PC-9 (cell line): ENCODE data around the gene CCNY. TPM values are rescaled to one million over a fixed set of nuclear protein-coding genes. Genes with fewer than 3 reads are reported as not detected.

ENCODE experiments used
- BruUV-seq: library from RNA; stranded (reverse); fragments of 400-500 nt; replicated peaks from 2 replicates; lab custom pipeline; 2021; lab: Mats Ljungman, UMichigan
- CTCF ChIA-PET: fragments of 300-600 bp; sonication (Branson Sonifier 250); formaldehyde crosslinking; loops from one replicate; lab custom pipeline; 2022; ENCODE audit warnings: antibody characterized with exemption; lab: Charles Lee
- POLR2A ChIA-PET: fragments of 300-600 bp; sonication (Branson Sonifier 250); formaldehyde crosslinking; loops from one replicate; lab custom pipeline; 2022; ENCODE audit warnings: antibody characterized with exemption; ENCODE audit not compliant: unreplicated experiment; lab: Charles Lee
- DNase-seq, 2 experiments: peaks; one replicate each; pipeline versions ENCODE4 v3.0.0 to v3.0.0-alpha.2; 2015 to 2022; ENCODE audit warnings: mixed read lengths in 1 of 2
- H2AFZ ChIP-seq: fragments of 200-600 bp; sonication (generic); 2 replicates; pipeline ENCODE4 v1.8.1; 2017; ENCODE audit warnings: antibody characterized with exemption
- H3F3A ChIP-seq: fragments of 200-600 bp; sonication (generic); 2 replicates; pipeline ENCODE4 v1.8.1; 2017; ENCODE audit warnings: antibody characterized with exemption, mild to moderate bottlenecking, low read depth; ENCODE audit not compliant: insufficient read depth
- H3K27ac ChIP-seq: fragments of 200-600 bp; sonication (generic); 2 replicates; pipeline ENCODE4 v1.6.1; 2016; ENCODE audit warnings: mixed run types
- H3K27me3 ChIP-seq: fragments of 200-600 bp; sonication (generic); 2 replicates; pipeline ENCODE4 v1.6.1; 2016; ENCODE audit warnings: low read depth, mixed run types; ENCODE audit not compliant: insufficient read depth
- H3K36me3 ChIP-seq: fragments of 200-600 bp; sonication (generic); 2 replicates; pipeline ENCODE4 v1.6.1; 2016; ENCODE audit warnings: low read depth, mixed run types
- H3K4me1 ChIP-seq: fragments of 200-600 bp; sonication (generic); replicated peaks from 2 replicates; pipeline ENCODE4 v1.6.1; 2016; ENCODE audit warnings: mixed run types; ENCODE audit not compliant: insufficient read depth
- H3K4me2 ChIP-seq: fragments of 200-600 bp; sonication (generic); 2 replicates; pipeline ENCODE4 v1.6.1; 2017; ENCODE audit warnings: mixed run types
- H3K4me3 ChIP-seq: fragments of 200-600 bp; sonication (generic); 2 replicates; pipeline ENCODE4 v1.6.1; 2016; ENCODE audit warnings: mixed run types
- H3K79me2 ChIP-seq: fragments of 200-600 bp; sonication (generic); 2 replicates; pipeline ENCODE4 v1.6.1; 2017; ENCODE audit warnings: low read depth, mixed run types
- H3K9me2 ChIP-seq: fragments of 200-600 bp; sonication (generic); 2 replicates; pipeline ENCODE4 v1.8.1; 2017; ENCODE audit warnings: mild to moderate bottlenecking; ENCODE audit not compliant: insufficient read depth
- H3K9me3 ChIP-seq: fragments of 200-600 bp; sonication (generic); 2 replicates; pipeline ENCODE4 v1.8.1; 2016; ENCODE audit warnings: low read depth; ENCODE audit not compliant: insufficient read depth
- H4K20me1 ChIP-seq: fragments of 200-600 bp; sonication (generic); 2 replicates; pipeline ENCODE4 v1.8.1; 2017; ENCODE audit not compliant: insufficient read depth
- EZH2 ChIP-seq: fragments of 200-600 bp; sonication (generic); IDR thresholded peaks from 2 replicates; pipeline ENCODE4 v1.8.0; 2017; ENCODE audit warnings: antibody characterized with exemption, low read depth
- intact Hi-C: fragments of 100-400 bp; cut with micrococcal nuclease; formaldehyde crosslinking; loops from one replicate; pipeline ENCODE4 v1.10.0; 2022; ENCODE audit not compliant: unreplicated experiment
- total RNA-seq: library from RNA; stranded (reverse); gene quantifications from 2 replicates; pipeline ENCODE4 v1.2.3, GENCODE V29; 2021
- TF ChIP-seq, protein P1 (sequence below): fragments of 200-600 bp; sonication (generic); conservative IDR thresholded peaks from 2 replicates; pipeline ENCODE4 v1.6.1; 2017; ENCODE audit warnings: mixed run types, antibody characterized with exemption, mild to moderate bottlenecking, moderate library complexity

Gene CCNY
- total RNA-seq, 1 experiment from 2014 or later, result 69.5 TPM

DNA sequence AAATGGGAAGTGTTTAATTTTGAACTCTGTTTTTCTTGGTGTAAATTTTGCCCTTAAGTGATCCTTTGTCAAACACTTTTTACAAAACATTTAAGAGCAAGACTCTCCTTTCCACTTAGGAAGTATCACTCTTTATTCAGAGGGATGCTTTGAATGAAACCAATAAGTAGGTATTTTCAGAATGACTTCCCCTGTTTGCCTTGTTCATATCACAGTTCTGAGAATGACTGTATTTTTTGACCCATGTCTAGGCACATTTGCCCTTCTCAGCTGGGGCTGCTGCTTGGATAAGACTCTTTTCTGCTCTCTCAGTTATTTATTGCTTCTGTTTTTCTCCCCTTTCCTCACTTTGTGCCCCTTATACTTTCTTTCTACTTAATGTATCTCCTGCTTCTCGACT is 98.2 kb downstream of the CCNY start:
- Histone ChIP-seq H3K9me3 (no peaks in the 10 kb centered on the region; the same call in 1 of the 2 replicates), H3F3A (no peaks in the 10 kb centered on the region), H3K36me3 (no peaks in the 10 kb centered on the region), H3K27me3 (no peaks in the 10 kb centered on the region), H3K4me3 (no peak overlapping the region), H3K79me2 (peaks cover 28% of the 10 kb centered on the region), H2AFZ (no peak overlapping the region), H3K4me2 (no peak overlapping the region), H3K27ac (no peak overlapping the region), H3K9me2 (no peaks in the 10 kb centered on the region), H4K20me1 (no peaks in the 10 kb centered on the region), H3K4me1 (no peaks in the 10 kb centered on the region)
- intact Hi-C loops, result no loop called here
- no peak for DNase-seq
- BruUV-seq, result no TSS peak
- ChIA-PET POLR2A (no interaction called here), CTCF (no interaction called here)
- no peak for TF ChIP-seq EZH2
- TF ChIP-seq, protein P1, sequence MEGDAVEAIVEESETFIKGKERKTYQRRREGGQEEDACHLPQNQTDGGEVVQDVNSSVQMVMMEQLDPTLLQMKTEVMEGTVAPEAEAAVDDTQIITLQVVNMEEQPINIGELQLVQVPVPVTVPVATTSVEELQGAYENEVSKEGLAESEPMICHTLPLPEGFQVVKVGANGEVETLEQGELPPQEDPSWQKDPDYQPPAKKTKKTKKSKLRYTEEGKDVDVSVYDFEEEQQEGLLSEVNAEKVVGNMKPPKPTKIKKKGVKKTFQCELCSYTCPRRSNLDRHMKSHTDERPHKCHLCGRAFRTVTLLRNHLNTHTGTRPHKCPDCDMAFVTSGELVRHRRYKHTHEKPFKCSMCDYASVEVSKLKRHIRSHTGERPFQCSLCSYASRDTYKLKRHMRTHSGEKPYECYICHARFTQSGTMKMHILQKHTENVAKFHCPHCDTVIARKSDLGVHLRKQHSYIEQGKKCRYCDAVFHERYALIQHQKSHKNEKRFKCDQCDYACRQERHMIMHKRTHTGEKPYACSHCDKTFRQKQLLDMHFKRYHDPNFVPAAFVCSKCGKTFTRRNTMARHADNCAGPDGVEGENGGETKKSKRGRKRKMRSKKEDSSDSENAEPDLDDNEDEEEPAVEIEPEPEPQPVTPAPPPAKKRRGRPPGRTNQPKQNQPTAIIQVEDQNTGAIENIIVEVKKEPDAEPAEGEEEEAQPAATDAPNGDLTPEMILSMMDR, result no peak

DNA sequence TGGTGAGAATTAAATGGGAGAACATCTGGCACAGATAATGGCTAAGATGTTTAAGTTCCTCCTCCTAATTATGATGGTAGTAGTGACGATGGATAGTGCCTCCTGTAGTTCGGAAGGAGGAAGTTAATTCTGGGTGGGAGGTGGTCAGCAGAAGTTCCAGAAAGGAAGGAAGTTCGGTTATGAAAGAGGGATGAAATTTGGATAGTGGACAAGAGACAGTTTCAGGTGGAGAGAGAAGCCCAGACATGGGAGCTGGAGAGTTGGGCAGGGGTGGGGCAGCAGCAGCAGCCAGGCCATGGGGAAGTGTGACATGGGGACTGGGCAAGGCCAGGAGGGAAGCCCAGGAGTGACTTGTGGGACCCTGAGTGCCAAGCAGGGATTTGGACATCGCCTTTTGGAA is 99.5 kb downstream of the CCNY start:
- Histone ChIP-seq H3K27me3 (no peaks in the 10 kb centered on the region), H3K36me3 (no peaks in the 10 kb centered on the region), H3K9me2 (no peaks in the 10 kb centered on the region), H3K79me2 (peaks cover 31% of the 10 kb centered on the region), H3F3A (no peaks in the 10 kb centered on the region), H2AFZ (no peak overlapping the region), H3K4me1 (no peaks in the 10 kb centered on the region), H3K27ac (no peak overlapping the region), H3K4me3 (no peak overlapping the region), H4K20me1 (no peaks in the 10 kb centered on the region), H3K4me2 (no peak overlapping the region), H3K9me3 (no peaks in the 10 kb centered on the region; the same call in 1 of the 2 replicates)
- no TSS peak for BruUV-seq
- CTCF ChIA-PET, result no interaction called here
- TF ChIP-seq EZH2, result no peak
- TF ChIP-seq, protein P1, result no peak
- intact Hi-C loops, result no loop called here
- POLR2A ChIA-PET, result no interaction called here
- no peak for DNase-seq

DNA sequence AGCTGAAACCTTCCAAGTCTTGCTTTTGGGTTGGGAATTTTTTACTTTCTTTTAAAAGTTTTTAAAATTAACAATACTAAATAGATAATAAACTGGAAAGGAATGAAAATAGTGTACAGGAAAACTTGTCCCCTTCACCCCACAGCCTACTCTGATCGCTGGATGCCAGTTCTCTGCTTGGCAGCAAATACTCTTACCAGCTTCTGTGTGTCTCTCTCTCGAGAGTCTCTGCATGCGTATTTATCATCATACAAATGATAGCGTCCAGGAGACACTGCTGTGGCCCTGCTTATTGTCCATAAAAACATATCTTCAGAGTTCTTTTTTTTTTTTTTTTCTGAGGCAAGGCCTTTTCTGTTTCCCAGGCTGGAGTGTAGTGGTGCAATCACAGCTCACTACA is 101.5 kb downstream of the CCNY start:
- ChIA-PET CTCF (no interaction called here), POLR2A (no interaction called here)
- intact Hi-C loops, result no loop called here
- TF ChIP-seq, protein P1, result no peak
- no peak for TF ChIP-seq EZH2
- H4K20me1 ChIP-seq, result no peaks in the 10 kb centered on the region
- H3K4me1 ChIP-seq, result no peaks in the 10 kb centered on the region
- H3K9me3 ChIP-seq, result peaks cover 4% of the 10 kb centered on the region
- no peaks in the 10 kb centered on the region for H3K36me3 ChIP-seq
- H3K27ac ChIP-seq, result no peak overlapping the region
- H3K4me3 ChIP-seq, result no peak overlapping the region
- H3K4me2 ChIP-seq, result no peak overlapping the region
- no peaks in the 10 kb centered on the region for H3K27me3 ChIP-seq
- peaks cover 36% of the 10 kb centered on the region; the same call in 1 of the 2 replicates for H3K79me2 ChIP-seq
- no peaks in the 10 kb centered on the region for H3K9me2 ChIP-seq
- no peaks in the 10 kb centered on the region for H3F3A ChIP-seq
- DNase-seq, result no peak
- no TSS peak for BruUV-seq
- H2AFZ ChIP-seq, result no peak overlapping the region
